Epithelial cell of prostate (primary cell): ENCODE data around the gene RHBDL1.

Source experiments
- DNase-seq: peaks from one replicate; pipeline ENCODE4 v3.0.0-alpha.2; 2011; ENCODE audit warnings: low read depth, low spot score
- H3K27ac ChIP-seq: fragments of 450-650 bp; 2 replicates; pipeline ENCODE4 v1.5.1; 2017; ENCODE audit warnings: mild to moderate bottlenecking

The RHBDL1 gene

DNA sequence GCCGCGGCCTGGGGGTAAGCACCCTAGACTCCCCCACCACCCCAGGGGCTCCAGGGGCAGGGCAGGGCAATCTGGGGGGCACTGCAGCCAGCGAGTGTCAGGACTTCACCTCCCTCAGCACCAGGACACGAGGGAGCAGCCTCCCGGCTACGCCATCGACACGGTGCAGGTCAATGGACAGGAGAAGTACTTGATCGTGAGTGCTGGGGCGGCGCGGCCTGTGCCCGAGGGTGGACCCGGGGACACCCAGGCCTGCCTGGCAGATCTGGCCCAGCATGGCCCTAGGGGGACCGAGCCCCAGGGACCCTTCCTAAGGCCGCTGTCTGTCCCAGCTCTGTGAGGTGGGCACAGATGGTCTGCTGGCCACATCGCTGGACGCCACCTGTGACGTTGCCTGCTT lies 3.1 kb upstream of the RHBDL1 start:
- no peak overlapping the region for H3K27ac ChIP-seq
- DNase-seq = no peak

DNA sequence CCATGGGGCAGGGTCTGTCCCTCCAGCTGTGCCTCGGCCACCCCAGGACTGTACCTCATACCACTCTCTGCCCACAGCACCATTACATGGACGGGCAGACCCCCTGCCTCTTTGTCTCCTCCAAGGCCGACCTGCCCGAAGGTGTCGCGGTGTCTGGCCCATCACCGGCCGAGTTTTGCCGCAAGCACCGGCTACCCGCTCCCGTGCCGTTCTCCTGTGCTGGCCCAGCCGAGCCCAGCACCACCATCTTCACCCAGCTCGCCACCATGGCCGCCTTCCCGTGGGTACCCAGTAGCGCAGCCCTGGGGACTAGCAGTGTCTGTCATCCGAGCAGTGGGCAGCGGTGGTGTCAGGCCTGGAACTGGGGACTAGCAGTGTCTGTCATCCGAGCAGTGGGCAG lies 2.6 kb upstream of the RHBDL1 start:
- H3K27ac ChIP-seq = peak overlapping the region; percentile 39
- DNase-seq = no peak

DNA sequence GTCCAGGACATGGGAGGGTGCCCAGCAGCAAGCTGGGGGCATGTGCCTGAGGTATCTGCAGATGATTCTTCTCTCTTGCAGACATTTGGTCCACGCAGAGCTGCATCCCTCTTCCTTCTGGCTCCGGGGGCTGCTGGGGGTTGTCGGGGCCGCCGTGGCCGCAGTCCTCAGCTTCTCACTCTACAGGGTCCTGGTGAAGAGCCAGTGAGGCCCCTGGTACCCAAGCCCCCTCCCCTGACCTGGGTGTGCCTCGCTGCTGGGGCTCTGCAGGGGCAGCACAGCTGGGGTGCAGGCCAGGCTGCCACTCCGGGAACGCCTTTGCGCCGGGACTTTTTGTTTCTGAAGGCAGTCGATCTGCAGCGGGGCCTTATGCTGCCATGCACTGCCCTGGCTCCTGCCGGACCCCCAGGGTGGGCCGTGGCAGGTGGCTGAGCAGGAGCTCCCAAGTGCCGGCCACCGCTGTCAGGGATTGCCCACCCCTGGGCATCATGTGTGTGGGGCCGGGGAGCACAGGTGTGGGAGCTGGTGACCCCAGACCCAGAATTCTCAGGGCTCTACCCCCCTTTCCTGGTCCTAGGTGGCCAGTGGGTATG lies 2.0 kb upstream of the RHBDL1 start:
- no peak for DNase-seq

DNA sequence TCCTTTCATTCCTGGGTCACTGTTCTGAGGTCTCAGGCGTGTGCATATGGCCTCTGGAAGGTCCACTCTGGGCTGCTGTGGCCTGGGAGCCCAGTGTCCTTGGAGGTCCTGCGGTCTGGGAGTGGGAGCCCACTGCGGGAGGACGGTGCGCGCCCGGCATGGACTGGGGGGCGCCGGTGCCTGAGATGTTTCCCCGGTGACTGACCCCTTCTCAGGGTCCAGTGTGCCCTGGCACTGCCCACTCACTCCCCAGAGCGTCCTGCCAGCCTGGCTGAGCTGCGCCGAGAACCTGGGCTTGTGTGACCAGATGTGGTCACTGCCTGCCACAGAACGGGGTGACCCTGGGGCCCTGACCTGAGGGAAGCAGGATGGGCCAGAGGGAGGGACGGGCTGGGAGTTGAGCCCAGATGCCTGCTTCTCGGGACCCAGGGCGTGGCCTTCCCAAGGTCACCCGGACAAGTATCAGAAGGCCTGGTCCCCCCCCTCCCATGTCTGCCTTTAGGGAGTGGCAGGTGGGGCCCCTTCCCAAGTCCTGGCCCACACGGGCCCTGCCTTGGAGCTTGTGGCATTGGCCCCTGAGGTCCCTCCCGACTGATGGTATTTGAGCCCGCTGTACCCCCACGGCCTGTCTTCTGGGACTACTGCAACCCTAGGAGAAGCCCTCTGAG lies 1.1 kb upstream of the RHBDL1 start:
- no peak for DNase-seq
- H3K27ac ChIP-seq = peak overlapping the region; percentile 39

More for the DNA sequence above, 2.0 kb upstream of the RHBDL1 start:
- peak overlapping the region; percentile 39 for H3K27ac ChIP-seq

DNA sequence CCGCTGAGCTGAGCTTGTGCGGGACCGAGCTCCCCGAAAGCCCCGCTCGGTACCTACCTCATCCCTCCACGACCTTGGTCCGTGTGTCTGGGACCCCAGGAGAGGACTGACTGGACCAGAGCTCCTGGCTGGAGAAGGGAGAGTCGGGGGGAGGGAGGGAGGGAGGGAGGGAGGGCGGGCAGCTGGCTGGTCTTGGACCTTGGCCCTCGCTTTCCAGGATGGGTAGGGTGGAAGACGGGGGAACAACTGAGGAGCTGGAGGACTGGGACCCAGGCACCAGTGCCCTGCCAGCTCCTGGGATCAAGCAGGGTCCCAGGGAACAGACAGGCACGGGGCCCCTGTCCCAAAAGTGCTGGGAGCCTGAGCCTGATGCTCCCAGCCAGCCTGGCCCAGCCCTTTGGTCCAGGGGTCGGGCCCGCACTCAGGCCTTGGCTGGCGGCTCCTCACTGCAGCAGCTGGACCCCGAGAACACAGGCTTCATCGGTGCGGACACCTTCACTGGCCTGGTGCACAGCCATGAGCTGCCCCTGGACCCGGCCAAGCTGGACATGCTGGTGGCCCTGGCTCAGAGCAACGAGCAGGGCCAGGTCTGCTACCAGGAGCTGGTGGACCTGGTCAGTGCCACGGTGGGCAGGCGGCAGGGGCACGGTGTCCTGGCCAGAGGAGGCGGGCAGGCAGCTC lies 553 bp downstream of the RHBDL1 start:
- DNase-seq = no peak
- peak overlapping the region; percentile 58 for H3K27ac ChIP-seq

DNA sequence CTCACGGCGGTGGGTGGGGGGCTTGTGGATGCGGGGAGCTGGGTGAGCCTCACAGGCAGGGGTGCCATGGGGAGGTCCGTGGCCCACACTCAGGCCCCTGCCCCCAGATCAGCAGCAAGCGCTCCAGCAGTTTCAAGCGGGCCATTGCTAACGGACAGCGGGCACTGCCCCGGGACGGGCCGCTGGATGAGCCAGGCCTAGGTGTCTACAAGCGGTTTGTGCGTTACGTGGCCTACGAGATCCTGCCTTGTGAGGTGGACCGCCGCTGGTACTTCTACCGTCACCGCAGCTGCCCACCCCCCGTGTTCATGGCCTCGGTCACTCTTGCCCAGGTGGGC lies 1.1 kb downstream of the RHBDL1 start:
- peak overlapping the region; percentile 58 for H3K27ac ChIP-seq
- no peak for DNase-seq

DNA sequence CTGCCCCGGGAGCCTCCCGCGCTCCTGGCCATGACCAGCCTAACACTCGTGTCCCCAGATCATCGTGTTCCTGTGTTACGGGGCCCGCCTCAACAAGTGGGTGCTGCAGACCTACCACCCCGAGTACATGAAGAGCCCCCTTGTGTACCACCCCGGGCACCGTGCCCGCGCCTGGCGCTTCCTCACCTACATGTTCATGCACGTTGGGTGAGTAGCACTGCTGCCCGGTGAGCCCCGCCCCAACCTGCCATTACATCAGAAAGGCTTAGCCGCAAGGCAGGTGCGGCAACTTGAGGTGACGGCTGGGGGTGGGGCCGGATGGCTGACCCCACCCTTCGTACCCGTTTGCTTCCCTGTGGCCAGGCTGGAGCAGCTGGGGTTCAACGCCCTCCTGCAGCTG lies 1.4 kb downstream of the RHBDL1 start:
- peak overlapping the region; percentile 58 for H3K27ac ChIP-seq
- DNase-seq = peak; percentile 91

DNA sequence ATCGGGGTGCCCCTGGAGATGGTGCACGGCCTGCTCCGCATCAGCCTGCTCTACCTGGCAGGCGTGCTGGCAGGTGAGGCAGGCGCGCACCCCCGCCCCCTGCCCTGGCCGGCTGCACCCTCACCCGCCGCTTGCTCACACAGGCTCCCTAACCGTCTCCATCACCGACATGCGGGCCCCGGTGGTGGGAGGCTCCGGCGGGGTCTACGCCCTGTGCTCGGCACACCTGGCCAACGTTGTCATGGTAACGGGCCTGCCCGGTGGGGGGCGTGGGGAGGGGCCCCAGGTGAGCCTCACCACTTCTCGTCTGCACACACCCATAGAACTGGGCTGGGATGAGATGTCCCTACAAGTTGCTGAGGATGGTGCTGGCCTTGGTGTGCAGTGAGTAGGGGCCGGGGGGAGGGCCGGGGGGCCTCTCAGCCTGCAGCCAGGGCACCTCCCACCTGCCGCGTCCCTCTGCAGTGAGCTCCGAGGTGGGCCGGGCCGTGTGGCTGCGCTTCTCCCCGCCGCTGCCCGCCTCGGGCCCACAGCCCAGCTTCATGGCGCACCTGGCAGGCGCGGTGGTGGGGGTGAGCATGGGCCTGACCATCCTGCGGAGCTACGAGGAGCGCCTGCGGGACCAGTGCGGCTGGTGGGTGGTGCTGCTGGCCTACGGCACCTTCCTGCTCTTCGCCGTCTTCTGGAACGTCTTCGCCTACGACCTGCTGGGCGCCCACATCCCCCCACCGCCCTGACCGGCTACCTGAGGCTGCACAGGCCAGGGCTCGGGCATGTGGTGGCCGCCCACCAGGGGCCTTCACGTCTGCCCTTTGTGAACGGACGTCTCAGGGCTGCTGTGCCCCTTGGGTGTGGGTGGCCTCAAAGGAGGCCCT lies 2.1 kb downstream of the RHBDL1 start:
- H3K27ac ChIP-seq = peak overlapping the region; percentile 58
- no peak for DNase-seq

DNA sequence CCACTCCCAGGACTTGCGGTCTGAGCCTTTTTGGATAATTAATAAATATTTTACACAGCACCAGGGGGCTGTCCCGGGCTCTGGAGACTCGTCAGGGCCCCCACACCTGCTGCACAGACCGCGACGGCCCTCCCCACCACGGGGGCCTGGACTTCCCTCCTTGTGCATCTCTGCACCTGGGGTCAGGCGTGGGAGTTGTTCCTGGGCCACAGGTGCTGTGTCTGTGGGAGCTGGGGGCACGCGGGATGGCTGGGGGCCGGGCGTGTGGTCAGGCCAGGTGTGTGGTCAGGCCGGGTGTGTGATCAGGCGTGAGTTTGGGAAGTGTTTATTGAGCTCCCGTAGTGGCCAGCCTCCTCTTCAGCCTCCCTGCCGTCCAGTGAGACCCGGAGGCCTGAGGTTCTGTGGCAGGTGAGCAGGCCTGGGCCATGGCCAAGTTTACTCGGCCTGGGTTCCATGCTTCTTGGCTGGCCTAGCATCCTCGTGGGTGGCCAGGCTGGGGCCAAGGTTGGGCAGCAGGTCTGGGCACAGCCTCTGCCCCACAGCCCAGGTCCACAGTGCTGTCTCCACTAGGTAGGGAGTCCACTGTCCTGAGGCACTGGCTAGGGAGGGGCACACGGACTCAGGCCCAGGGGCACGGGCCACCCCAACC lies 2.9 kb downstream of the RHBDL1 start:
- DNase-seq = no peak
- H3K27ac ChIP-seq = no peak overlapping the region

DNA sequence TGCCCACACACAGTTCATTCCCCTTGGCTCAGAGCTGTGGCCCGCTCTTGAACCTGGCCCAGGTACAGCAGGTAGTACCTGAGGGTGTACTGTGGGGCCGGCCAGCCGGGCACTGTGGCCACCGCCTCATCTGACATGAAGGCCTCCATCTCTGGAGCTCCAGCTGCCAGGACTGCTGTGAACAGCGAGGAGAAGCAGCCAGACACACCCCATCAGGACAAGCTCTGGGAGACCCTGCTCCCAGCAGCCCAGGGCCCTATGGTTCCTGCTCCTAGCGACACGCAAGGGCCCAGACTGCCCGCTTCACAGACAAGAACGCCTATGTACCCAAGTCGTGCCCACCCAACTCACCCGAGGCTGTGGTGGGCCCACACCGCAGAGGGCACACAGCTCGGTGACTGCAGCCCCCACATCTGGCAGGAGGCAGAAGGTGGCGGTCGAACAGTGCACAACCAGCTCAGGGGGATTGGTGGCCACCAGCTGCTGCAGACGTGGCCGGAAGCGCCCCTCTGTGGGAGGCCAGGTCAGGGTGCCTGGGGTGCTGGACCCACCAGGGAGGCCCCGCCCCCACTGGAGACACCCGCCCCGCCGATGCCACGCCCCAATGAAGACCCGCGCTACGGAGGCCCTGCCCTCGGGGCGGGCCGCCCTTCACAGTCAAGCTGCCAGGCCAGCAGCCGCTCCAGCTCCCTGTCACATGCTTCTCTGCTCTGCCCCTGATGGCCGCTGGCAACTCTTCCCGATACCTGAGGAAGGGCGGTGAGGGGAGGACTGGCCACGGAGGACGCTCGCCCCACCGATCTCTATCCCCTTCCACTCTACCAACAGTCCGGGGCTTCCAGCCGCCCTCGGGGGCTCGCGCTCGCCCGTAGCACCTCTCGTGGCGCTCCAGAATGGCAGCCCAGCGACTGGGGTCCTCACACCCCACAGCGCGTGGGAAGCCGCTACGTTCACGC lies 3.7 kb downstream of the RHBDL1 start:
- DNase-seq = no peak
- H3K27ac ChIP-seq = peak overlapping the region; percentile 84

DNA sequence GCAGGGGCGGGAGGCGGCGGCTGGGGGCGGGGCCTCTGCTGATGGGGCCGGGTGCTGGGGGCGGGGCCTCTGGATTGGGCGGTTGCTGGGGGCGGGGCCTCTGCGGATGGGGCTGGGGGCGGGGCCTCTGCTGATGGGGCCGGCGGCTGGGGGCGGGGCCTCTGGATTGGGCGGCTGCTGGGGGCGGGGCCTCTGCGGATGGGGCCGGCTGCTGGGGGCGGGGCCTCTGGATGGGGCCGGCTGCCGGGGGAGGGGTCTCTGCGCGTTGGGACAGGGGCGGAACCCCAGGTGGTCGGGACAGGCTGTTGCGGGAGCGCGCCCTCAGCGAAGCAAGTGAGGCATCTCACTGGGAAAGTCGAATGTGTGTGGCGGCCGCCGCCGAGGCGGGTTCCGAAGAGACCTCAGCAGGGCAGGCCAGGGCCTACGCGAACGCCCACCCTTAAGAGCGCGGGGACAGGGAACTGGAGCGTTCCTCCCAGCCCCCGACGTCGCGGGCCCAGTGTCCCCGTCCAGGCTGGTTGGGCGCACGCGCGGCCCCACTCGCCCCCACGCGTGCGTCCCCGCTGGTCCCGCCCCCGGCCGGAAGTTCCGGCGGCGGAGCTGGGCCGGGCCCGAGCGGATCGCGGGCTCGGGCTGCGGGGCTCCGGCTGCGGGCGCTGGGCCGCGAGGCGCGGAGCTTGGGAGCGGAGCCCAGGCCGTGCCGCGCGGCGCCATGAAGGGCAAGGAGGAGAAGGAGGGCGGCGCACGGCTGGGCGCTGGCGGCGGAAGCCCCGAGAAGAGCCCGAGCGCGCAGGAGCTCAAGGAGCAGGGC lies 4.5 kb downstream of the RHBDL1 start, which contains the start of gene STUB1:
TSS of gene STUB1 (plus strand) at position 597 of the 811 bp plus-strand sequence. CDS start at position 713, 116 bp downstream.
- peak; percentile 20 for DNase-seq
- peak within 1 kb of the TSS; percentile 84 for H3K27ac ChIP-seq

DNA sequence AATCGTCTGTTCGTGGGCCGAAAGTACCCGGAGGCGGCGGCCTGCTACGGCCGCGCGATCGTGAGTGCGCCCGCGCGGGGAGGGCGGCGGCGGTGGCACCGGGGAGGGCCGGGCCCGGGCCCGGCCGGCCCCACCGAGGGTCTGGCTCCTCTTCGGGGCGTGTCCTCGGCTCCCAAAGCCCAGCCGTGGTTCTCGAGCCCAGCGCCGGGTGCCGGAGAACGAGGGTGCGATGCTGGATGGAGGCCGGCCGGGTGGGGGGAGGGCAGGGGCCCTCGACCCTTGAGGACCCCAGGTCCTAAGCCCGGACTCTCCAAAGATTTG lies 5.1 kb downstream of the RHBDL1 start:
- H3K27ac ChIP-seq = peak overlapping the region; percentile 84
- DNase-seq = no peak

DNA sequence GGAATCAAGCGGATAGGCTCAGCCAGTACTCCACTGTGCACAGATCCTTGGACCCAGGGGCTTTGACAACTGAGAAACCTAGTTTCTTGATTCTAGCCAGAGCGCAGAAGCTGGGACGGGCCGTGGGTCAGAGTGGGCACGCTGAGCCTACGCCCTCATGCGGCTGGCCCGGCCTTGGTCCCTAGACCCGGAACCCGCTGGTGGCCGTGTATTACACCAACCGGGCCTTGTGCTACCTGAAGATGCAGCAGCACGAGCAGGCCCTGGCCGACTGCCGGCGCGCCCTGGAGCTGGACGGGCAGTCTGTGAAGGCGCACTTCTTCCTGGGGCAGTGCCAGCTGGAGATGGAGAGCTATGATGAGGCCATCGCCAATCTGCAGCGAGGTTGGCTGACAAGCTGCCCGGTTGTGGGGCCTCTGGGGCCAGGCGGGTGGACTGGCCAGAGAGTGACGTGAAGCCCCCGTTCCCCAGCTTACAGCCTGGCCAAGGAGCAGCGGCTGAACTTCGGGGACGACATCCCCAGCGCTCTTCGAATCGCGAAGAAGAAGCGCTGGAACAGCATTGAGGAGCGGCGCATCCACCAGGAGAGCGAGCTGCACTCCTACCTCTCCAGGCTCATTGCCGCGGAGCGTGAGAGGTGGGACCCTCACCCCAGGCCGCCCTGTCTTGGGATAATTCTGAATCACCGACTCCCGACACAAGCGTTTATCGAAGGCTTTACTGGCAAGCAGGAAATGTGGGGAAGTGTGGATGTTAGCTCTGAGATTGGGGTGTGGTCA lies 5.7 kb downstream of the RHBDL1 start:
- DNase-seq = no peak

DNA sequence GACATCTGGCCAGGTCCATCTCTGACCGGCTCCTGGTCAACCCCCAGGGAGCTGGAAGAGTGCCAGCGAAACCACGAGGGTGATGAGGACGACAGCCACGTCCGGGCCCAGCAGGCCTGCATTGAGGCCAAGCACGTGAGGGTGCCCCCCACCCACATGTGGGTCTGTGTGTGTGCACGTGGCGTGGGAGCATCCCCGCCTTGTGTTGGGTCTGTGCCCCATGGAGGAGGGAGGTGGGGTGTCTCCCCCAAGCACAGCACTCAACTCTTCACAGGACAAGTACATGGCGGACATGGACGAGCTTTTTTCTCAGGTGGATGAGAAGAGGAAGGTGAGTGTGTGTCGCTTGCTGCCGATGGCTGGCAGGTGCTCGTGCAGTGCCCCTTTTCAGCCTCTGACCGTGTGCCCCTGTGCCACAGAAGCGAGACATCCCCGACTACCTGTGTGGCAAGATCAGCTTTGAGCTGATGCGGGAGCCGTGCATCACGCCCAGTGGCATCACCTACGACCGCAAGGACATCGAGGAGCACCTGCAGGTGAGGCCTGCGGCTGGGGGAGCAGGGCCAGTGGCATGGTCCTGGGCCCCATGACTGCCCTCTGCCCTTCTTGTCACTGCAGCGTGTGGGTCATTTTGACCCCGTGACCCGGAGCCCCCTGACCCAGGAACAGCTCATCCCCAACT lies 6.4 kb downstream of the RHBDL1 start:
- DNase-seq = no peak
- peak overlapping the region; percentile 84 for H3K27ac ChIP-seq

More for the DNA sequence above, 5.7 kb downstream of the RHBDL1 start:
- H3K27ac ChIP-seq = peak overlapping the region; percentile 84

DNA sequence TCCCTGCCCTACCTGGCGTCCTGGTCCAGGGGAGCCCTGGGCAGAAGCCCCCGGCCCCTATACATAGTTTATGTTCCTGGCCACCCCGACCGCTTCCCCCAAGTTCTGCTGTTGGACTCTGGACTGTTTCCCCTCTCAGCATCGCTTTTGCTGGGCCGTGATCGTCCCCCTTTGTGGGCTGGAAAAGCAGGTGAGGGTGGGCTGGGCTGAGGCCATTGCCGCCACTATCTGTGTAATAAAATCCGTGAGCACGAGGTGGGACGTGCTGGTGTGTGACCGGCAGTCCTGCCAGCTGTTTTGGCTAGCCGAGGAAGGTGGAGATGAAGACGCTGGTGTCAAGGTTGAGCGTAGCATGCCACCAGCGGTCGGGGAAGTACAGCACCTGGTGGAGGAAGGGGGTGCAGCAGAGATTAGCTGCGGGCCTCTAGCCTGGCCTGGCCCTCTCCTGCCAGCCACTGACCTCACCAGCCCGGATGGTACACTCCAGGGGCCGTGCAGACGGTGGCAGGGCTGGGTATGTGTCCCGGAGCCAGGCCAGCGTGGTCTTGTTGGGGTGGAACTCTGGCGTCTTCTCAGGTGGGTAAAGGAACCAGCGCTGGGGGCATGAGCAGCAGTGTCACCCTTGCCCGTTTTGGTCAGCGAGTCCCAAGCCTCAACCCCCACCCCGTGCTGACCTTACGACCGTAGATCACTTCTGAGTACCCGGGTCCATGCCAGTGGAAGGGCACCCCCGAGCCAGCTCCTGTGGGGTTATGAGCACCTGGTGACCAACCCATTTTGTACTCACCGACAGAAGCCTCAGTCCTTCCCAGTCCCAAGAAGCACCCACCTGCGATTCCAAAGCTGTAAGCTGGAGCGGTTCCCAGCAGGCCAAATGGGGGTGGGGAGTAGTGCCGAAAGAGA lies 7.3 kb downstream of the RHBDL1 start:
- peak overlapping the region; percentile 79 for H3K27ac ChIP-seq
- no peak for DNase-seq
